Stomach (tissue), 9 donors: ENCODE results near the gene TNFSF8. TPM values are rescaled to one million over a fixed set of nuclear protein-coding genes. Genes with fewer than 3 reads are reported as not detected.

Experiments
- DNase-seq, 2 donors: peaks; one replicate each; pipeline versions ENCODE4 v3.0.0 to v3.0.0-alpha.2; 2013 to 2019
- H3K27ac ChIP-seq, 5 donors: fragments of 200-600 bp in 4 of 5; sonication (generic) in 4 of 5; one replicate each; pipeline ENCODE4 v1.5.1; 2013 to 2019; ENCODE audit warnings: mild to moderate bottlenecking in 1 of 5, moderate library complexity in 1 of 5
- H3K27me3 ChIP-seq, 3 donors: fragments of 200-600 bp; sonication (generic); one replicate each; pipeline ENCODE4 v1.5.1; 2017 to 2019; ENCODE audit warnings: mixed run types in 1 of 3
- H3K36me3 ChIP-seq, 4 donors: fragments of 200-600 bp; sonication (generic); 1 replicate in 3 of 4; 2 replicates in 1 of 4; pipeline ENCODE4 v1.5.1; 2016 to 2019
- H3K4me1 ChIP-seq, 4 donors: fragments of 200-600 bp; sonication (generic); one replicate each; pipeline ENCODE4 v1.5.1; 2016 to 2019
- H3K4me3 ChIP-seq, 4 donors: fragments of 200-600 bp; sonication (generic) in 3 of 4; one replicate each; pipeline ENCODE4 v1.5.1; 2016 to 2019; ENCODE audit warnings: mild to moderate bottlenecking in 1 of 4
- H3K9me3 ChIP-seq, 4 donors: fragments of 200-600 bp; sonication (generic); one replicate each; pipeline ENCODE4 v1.5.1; 2016 to 2019
- EP300 ChIP-seq: sonication (generic); formaldehyde crosslinking; IDR thresholded peaks from one replicate; pipeline ENCODE4 v1.6.1; 2017; ENCODE audit warnings: antibody characterized with exemption
- POLR2A ChIP-seq, 4 donors: fragments of 450-650 bp; IDR thresholded peaks; one replicate each; pipeline ENCODE4 v1.6.1; 2016; ENCODE audit warnings: antibody characterized with exemption in 4 of 4, control low read depth in 2 of 4, mild to moderate bottlenecking in 1 of 4, moderate library complexity in 1 of 4
- POLR2AphosphoS5 ChIP-seq, 3 donors: sonication (generic); formaldehyde crosslinking; IDR thresholded peaks; one replicate each; pipeline ENCODE4 v1.6.1; 2016; ENCODE audit warnings: antibody characterized with exemption in 3 of 3
- WGBS, 5 donors: extraction: QIAGEN DNeasy Blood & Tissue Kit in 3 of 5; methylation state at CpG; one replicate each; pipeline versions ENCODE4 v1.1.5 to v1.1.7; 2013 to 2018; 5-methylcytosine and 5-hydroxymethylcytosine counted together
- intact Hi-C: fragments of 100-400 bp; cut with DNase I; formaldehyde crosslinking; loops from one replicate; pipeline ENCODE4 v1.15.1; 2023; ENCODE audit warnings: low total_unique reads
- polyA plus RNA-seq, 3 donors: library from polyadenylated mRNA; stranded (reverse); fragments of 200-250 nt; gene quantifications; one replicate each; pipeline ENCODE4 v1.2.3, GENCODE V29; 2013
- total RNA-seq, 5 donors: library from RNA; depleted of rRNA; stranded (reverse); fragments of >200 nt; gene quantifications; one replicate each; pipeline versions ENCODE4 v1.1.0 to v1.2.3, GENCODE V29; 2014 to 2016
- TF ChIP-seq, protein P1 (sequence below), 7 experiments: fragments of 450-650 bp in 4 of 7; fragments of 200-600 bp in 3 of 7; sonication (generic) in 3 of 7; IDR thresholded peaks; one replicate each; pipeline ENCODE4 v1.5.1; 2016 to 2019; ENCODE audit warnings: antibody characterized with exemption in 7 of 7, control low read depth in 2 of 7, mild to moderate bottlenecking in 1 of 7
- donor health status: healthy with polysubstance abuse.
- donor health status: Bipolar disorder and iron deficiency.
- donor health status: healthy.

The TNFSF8 gene
- total and polyA plus RNA-seq, 8 donors = 0.40 to 14.0 (median 3.2) TPM; not detected in 2

DNA sequence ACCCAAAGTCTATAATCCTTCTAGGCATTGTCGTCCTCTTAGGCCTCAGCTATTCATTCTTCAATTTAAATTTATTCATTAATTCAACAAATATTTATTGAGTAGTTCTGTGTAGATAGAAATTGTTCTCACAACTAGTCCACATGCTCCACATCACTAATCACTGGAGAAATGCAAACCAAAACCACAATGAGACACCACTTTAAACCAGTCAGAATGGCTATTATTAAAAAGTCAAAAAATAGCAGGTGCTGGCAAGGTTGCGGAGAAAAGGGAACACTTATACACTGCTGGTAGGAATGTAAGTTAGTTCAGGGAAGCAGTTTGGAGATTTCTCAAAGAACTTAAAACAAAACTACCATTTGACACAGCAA is 73.5 kb downstream of the TNFSF8 start:
- no peak for TF ChIP-seq POLR2AphosphoS5 (IDR thresholded peaks at IDR 0.05)
- no peak for TF ChIP-seq POLR2A (IDR thresholded peaks at IDR 0.05)
- no peak for TF ChIP-seq EP300
- TF ChIP-seq, protein P1, sequence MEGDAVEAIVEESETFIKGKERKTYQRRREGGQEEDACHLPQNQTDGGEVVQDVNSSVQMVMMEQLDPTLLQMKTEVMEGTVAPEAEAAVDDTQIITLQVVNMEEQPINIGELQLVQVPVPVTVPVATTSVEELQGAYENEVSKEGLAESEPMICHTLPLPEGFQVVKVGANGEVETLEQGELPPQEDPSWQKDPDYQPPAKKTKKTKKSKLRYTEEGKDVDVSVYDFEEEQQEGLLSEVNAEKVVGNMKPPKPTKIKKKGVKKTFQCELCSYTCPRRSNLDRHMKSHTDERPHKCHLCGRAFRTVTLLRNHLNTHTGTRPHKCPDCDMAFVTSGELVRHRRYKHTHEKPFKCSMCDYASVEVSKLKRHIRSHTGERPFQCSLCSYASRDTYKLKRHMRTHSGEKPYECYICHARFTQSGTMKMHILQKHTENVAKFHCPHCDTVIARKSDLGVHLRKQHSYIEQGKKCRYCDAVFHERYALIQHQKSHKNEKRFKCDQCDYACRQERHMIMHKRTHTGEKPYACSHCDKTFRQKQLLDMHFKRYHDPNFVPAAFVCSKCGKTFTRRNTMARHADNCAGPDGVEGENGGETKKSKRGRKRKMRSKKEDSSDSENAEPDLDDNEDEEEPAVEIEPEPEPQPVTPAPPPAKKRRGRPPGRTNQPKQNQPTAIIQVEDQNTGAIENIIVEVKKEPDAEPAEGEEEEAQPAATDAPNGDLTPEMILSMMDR (IDR thresholded peaks at IDR 0.05) = no peak
- intact Hi-C loops = no loop called here
- WGBS, 5 donors = 81 to 90% (median 87%) methylated on average over 2 of the region's 2 CpGs

DNA sequence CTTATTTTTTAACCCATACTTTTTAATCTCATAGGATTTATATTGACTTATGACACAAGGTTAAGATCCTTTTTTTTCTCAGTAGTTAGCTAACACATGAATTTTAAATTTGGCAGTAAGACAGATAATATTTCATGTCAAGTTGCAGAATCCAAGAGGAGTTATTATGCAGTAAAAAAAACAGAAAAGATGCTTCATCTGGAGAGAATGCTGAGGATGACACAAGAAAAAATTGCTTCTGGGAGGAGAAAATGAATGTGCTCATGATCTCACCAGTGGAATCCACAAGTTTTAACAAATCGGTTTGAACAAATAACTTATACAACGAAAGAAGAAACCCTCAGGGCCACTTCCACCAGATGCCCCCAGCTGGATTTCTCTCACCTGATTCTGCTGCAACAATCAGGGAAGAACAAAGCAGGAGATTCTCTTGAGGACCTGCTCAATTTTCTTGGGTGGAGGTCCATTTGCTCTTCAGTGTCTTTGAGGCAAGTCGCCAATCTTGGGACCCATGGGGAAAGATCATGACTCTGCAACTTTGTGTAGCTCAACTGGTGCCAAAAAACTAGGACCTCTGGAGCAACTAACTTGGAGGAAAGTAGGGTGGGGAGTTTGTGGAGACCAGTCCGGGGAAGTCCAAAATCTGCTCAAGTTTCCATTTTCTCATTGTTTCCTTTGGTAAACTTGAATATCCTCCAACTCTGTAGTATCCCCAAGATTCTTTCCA is 74.0 kb downstream of the TNFSF8 start:
- Histone ChIP-seq H3K9me3 (no peaks in the 10 kb centered on the region), H3K27me3 (no peaks in the 10 kb centered on the region), H3K4me3 (no peak overlapping the region), H3K27ac (no peak overlapping the region), H3K36me3 (no peaks in the 10 kb centered on the region), H3K4me1 (peaks cover 12 to 19% (median 18%) of the 10 kb centered on the region in 4 donors)
- DNase-seq = peak in 1 of 2 donors; percentile 50
- intact Hi-C loops = no loop called here
- 74 to 86% (median 84%) methylated on average over 4 of the region's 4 CpGs for WGBS, 5 donors
- TF ChIP-seq, protein P1 (IDR thresholded peaks at IDR 0.05) = no peak
- TF ChIP-seq EP300 = no peak
- TF ChIP-seq POLR2A (IDR thresholded peaks at IDR 0.05) = no peak
- TF ChIP-seq POLR2AphosphoS5 (IDR thresholded peaks at IDR 0.05) = no peak

More for the DNA sequence above, 73.5 kb downstream of the TNFSF8 start:
- Histone ChIP-seq H3K27me3 (no peaks in the 10 kb centered on the region), H3K4me1 (peaks cover 7 to 14% (median 13%) of the 10 kb centered on the region in 4 donors), H3K9me3 (no peaks in the 10 kb centered on the region), H3K36me3 (no peaks in the 10 kb centered on the region), H3K27ac (no peak overlapping the region), H3K4me3 (no peak overlapping the region)
- no peak for DNase-seq

DNA sequence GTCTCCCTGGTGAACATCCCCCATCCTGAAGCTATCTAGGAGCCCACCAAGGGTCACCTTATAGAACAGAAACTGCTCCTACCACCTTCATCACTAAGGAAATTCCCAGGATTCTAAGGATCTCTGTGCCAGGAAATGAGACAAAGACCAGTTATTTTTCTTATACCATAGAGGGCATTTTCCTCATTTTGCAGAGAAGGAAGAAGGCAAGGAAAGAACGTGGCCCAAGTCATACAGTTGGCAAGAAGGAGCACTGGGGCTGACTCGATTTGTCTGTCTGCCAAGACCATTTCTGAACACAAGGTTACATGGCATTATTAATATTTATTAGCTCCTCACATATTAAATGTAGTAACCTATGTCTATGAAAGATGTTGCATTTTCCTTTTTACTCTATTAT is 74.9 kb downstream of the TNFSF8 start:
- TF ChIP-seq POLR2AphosphoS5 (IDR thresholded peaks at IDR 0.05) (no peak), EP300 (no peak)
- TF ChIP-seq, protein P1 (IDR thresholded peaks at IDR 0.05) = no peak
- intact Hi-C loops = no loop called here
- Histone ChIP-seq H3K9me3 (no peaks in the 10 kb centered on the region), H3K4me1 (peaks cover 12 to 28% (median 22%) of the 10 kb centered on the region in 4 donors), H3K36me3 (no peaks in the 10 kb centered on the region), H3K27ac (no peak overlapping the region), H3K27me3 (no peaks in the 10 kb centered on the region), H3K4me3 (no peak overlapping the region)
- 41 to 60% (median 60%) methylated on average over 2 of the region's 2 CpGs for WGBS, 5 donors
- no peak for DNase-seq

DNA sequence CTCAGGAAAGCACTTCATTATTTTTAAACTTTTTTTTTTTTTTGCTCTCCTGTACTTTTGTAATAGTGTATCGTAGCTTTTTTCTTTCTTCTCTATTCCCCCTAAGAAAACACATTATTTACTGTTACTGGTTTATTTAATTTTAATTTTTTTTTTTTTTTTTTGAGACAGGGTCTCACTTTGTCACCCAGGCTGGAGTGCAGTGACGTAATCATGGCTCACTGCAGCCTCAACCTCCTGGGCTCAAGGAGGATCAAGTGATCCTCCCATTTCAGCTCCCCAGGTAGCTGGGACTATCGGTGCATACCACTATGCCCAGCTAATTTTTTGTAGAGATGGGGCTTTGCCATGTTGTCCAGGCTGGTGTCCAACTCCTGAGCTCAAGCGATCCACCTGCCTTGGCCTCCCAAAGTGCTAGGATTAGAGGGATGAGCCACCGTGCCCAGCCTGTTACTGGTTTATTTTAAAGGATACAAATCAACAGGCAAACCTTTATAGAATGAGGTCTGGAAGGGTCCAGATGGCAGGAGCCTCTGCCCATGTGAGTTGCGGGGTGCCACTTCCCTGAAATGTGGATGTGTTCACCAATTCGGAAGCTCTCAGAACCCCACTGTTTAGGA is 75.5 kb downstream of the TNFSF8 start:
- peaks cover 12 to 34% (median 22%) of the 10 kb centered on the region in 4 donors for H3K4me1 ChIP-seq
- no peak overlapping the region for H3K27ac ChIP-seq
- intact Hi-C loops = no loop called here
- WGBS, 5 donors = 94 to 97% (median 96%) methylated on average over 7 of the region's 7 CpGs
- no peak for DNase-seq
- no peaks in the 10 kb centered on the region for H3K9me3 ChIP-seq
- TF ChIP-seq POLR2AphosphoS5 (IDR thresholded peaks at IDR 0.05) (no peak), POLR2A (IDR thresholded peaks at IDR 0.05) (no peak), EP300 (no peak)
- TF ChIP-seq, protein P1 (IDR thresholded peaks at IDR 0.05) = no peak
- no peaks in the 10 kb centered on the region for H3K36me3 ChIP-seq
- H3K4me3 ChIP-seq = no peak overlapping the region
- no peaks in the 10 kb centered on the region for H3K27me3 ChIP-seq
